ENCODE results near the gene ARID1B.
A peak's percentile ranks its signal among the peaks of the same experiment; 100 is the strongest.

The ARID1B gene

GRCh38 chr6:157240059-157240959 lies 463.1 kb downstream of the ARID1B start:
- no peak overlapping the region for H3K4me3 ChIP-seq (ENCODE audit: low read depth, low read length)
- no peak for DNase-seq (ENCODE audit: low read depth)

GRCh38 chr6:157240960-157241311 lies 463.8 kb downstream of the ARID1B start:
- no peak for TF ChIP-seq CTCF (conservative IDR thresholded peaks at IDR 0.05; ENCODE audit: low read depth, low read length)
- H3K4me3 ChIP-seq (ENCODE audit: low read depth, low read length) = no peak overlapping the region

More at GRCh38 chr6:157240059-157240959, 463.1 kb downstream of the ARID1B start:
- no peak for TF ChIP-seq CTCF (conservative IDR thresholded peaks at IDR 0.05; ENCODE audit: low read depth, low read length)

GRCh38 chr6:157242791-157243190 lies 465.6 kb downstream of the ARID1B start:
- H3K4me3 ChIP-seq (ENCODE audit: low read depth, low read length) = no peak overlapping the region
- DNase-seq (ENCODE audit: low read depth) = no peak
- TF ChIP-seq CTCF (conservative IDR thresholded peaks at IDR 0.05; ENCODE audit: low read depth, low read length) = no peak

More at GRCh38 chr6:157240960-157241311, 463.8 kb downstream of the ARID1B start:
- no peak for DNase-seq (ENCODE audit: low read depth)

GRCh38 chr6:157244175-157244574 lies 467.0 kb downstream of the ARID1B start:
- no peak overlapping the region for H3K4me3 ChIP-seq (ENCODE audit: low read depth, low read length)
- no peak for TF ChIP-seq CTCF (conservative IDR thresholded peaks at IDR 0.05; ENCODE audit: low read depth, low read length)
- peak; percentile 70 for DNase-seq (ENCODE audit: low read depth)

GRCh38 chr6:157244780-157245179 lies 467.6 kb downstream of the ARID1B start:
- no peak overlapping the region for H3K4me3 ChIP-seq (ENCODE audit: low read depth, low read length)
- no peak for TF ChIP-seq CTCF (conservative IDR thresholded peaks at IDR 0.05; ENCODE audit: low read depth, low read length)
- no peak for DNase-seq (ENCODE audit: low read depth)

- H3K4me3 ChIP-seq (ENCODE audit: low read depth, low read length) = no peak overlapping the region
- no peak for DNase-seq (ENCODE audit: low read depth)
- TF ChIP-seq CTCF (conservative IDR thresholded peaks at IDR 0.05; ENCODE audit: low read depth, low read length) = no peak
These were observed 468.3 kb downstream of the ARID1B start for GRCh38 chr6:157245436-157245835.

Measured in choroid plexus epithelial cell (primary cell).